Measurements from ENCODE around the gene AK1. TPM values are rescaled to one million over a fixed set of nuclear protein-coding genes. Genes with fewer than 3 reads are reported as not detected.

AK1 gene
- total RNA-seq, 1 donor = 106 TPM

GRCh38 chr9:127880143-127880542, 2.7 kb upstream of the AK1 start:
- H3K4me3 ChIP-seq (ENCODE audit: insufficient read depth, low read length) = no peak overlapping the region
- DNase-seq (ENCODE audit: insufficient read length, low spot score, missing footprints) = no peak
- no peak overlapping the region for H3K4me2 ChIP-seq (ENCODE audit: insufficient read depth, low read length)
- no peak for TF ChIP-seq CTCF (IDR thresholded peaks at IDR 0.05; ENCODE audit: extremely low read depth, low read depth, low read length)
- no peaks in the 10 kb centered on the region for H3K9me3 ChIP-seq (ENCODE audit: low read depth, low read length)
- peaks cover 22% of the 10 kb centered on the region for H3K79me2 ChIP-seq (ENCODE audit: insufficient read depth, low read length)
- H3K36me3 ChIP-seq (ENCODE audit: insufficient read depth, low read length) = no peaks in the 10 kb centered on the region
- H3K4me1 ChIP-seq (ENCODE audit: insufficient read depth, low read length) = peaks cover 25% of the 10 kb centered on the region
- H2AFZ ChIP-seq (ENCODE audit: low read length) = no peak overlapping the region
- no peaks in the 10 kb centered on the region for H3K27me3 ChIP-seq (ENCODE audit: insufficient read depth, low read length)
- peaks cover 8% of the 10 kb centered on the region for H4K20me1 ChIP-seq (ENCODE audit: insufficient read depth, low read length)
- H3K27ac ChIP-seq (ENCODE audit: low read depth, low read length) = no peak overlapping the region

GRCh38 chr9:127878652-127879390, 1.3 kb upstream of the AK1 start:
- Histone ChIP-seq H3K4me1 (ENCODE audit: insufficient read depth, low read length) (peaks cover 38% of the 10 kb centered on the region), H3K9me3 (ENCODE audit: low read depth, low read length) (no peaks in the 10 kb centered on the region), H3K79me2 (ENCODE audit: insufficient read depth, low read length) (peaks cover 34% of the 10 kb centered on the region), H3K4me3 (ENCODE audit: insufficient read depth, low read length) (no peak overlapping the region), H3K4me2 (ENCODE audit: insufficient read depth, low read length) (no peak overlapping the region), H3K36me3 (ENCODE audit: insufficient read depth, low read length) (no peaks in the 10 kb centered on the region), H4K20me1 (ENCODE audit: insufficient read depth, low read length) (peaks cover 13% of the 10 kb centered on the region), H3K27me3 (ENCODE audit: insufficient read depth, low read length) (no peaks in the 10 kb centered on the region), H2AFZ (ENCODE audit: low read length) (no peak overlapping the region), H3K27ac (ENCODE audit: low read depth, low read length) (no peak overlapping the region)
- peak; percentile 44 for DNase-seq (ENCODE audit: insufficient read length, low spot score, missing footprints)
- no peak for TF ChIP-seq CTCF (IDR thresholded peaks at IDR 0.05; ENCODE audit: extremely low read depth, low read depth, low read length)

- H3K4me1 ChIP-seq (ENCODE audit: insufficient read depth, low read length) = peaks cover 43% of the 10 kb centered on the region
- H3K36me3 ChIP-seq (ENCODE audit: insufficient read depth, low read length) = peaks cover under 1% of the 10 kb centered on the region
- no peaks in the 10 kb centered on the region for H3K9me3 ChIP-seq (ENCODE audit: low read depth, low read length)
- H3K4me3 ChIP-seq (ENCODE audit: insufficient read depth, low read length) = peak overlapping the region; percentile 81
- peak overlapping the region; percentile 97 for H3K4me2 ChIP-seq (ENCODE audit: insufficient read depth, low read length)
- H3K27ac ChIP-seq (ENCODE audit: low read depth, low read length) = peak overlapping the region; percentile 28
- peak; percentile 50 for DNase-seq (ENCODE audit: insufficient read length, low spot score, missing footprints)
- H2AFZ ChIP-seq (ENCODE audit: low read length) = no peak overlapping the region
- peaks cover 15% of the 10 kb centered on the region for H4K20me1 ChIP-seq (ENCODE audit: insufficient read depth, low read length)
- no peaks in the 10 kb centered on the region for H3K27me3 ChIP-seq (ENCODE audit: insufficient read depth, low read length)
- no peak for TF ChIP-seq CTCF (IDR thresholded peaks at IDR 0.05; ENCODE audit: extremely low read depth, low read depth, low read length)
- peaks cover 34% of the 10 kb centered on the region for H3K79me2 ChIP-seq (ENCODE audit: insufficient read depth, low read length)
Measured at GRCh38 chr9:127878001-127878651, 651 bp upstream of the AK1 start.
